HT-29 (cell line): ENCODE results near the gene ELAVL3. TPM values are rescaled to one million over a fixed set of nuclear protein-coding genes. Genes with fewer than 3 reads are reported as not detected.
"Not testable (repeated sequence)": the region's sequence is repeated elsewhere in the genome, so short reads cannot be mapped to it uniquely, and the experiment has no call there.

Source experiments
- DNase-seq: peaks from one replicate; pipeline ENCODE4 v3.0.0-alpha.2; 2015; ENCODE audit warnings: low spot score
- total RNA-seq: library from RNA; depleted of rRNA; stranded (reverse); fragments of >200 nt; shearing (Covaris generic); gene quantifications from 2 replicates; pipeline ENCODE4 v1.2.3, GENCODE V29; 2014

Gene ELAVL3
- total RNA-seq, 1 experiment from 2014 or later: not detected

- DNase-seq: no peak
Observed at GRCh38 chr19:11435833-11436313, 45.0 kb downstream of the ELAVL3 start.

DNA sequence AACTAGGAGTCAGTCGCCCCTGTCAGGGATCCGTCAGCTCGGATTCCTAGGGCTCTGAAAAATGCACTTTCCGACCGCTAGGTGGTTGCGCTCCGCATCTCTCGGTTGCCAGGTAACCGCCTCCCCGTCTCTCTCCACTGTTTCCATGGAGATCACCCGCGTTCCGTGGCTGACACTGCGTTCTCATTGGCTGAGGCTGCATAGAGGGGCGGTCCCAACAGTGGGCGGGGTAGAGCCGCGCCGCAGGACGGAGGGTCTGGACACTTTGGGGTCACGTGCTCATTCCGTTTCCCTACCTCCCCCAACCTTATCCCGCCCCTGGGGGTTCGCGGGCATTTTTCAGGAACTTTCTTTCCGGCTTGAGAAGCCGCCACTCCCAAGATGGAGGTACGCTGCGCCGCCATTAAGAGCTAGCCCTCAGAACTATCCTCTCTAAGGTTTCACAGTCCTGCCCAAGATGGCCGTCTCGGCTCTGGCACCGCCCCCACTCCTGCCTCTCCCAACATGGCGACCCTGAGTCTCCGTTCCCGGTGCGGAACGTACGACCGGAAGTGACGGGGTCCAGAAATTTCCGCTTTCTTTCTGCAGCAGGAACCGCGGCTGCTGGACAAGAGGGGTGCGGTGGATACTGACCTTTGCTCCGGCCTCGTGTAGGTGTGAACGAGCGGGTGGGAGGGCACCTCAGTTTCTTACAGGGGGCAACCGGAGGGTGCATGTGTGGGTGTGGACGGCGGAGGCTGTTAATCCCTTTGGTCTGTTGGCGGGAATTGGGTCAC, 45.6 kb downstream of the ELAVL3 start, which contains the start of the genes ODAD3 and PRKCSH:
Gene ODAD3, minus strand, starts transcription at position 65 of the 776 bp plus-strand sequence. CDS start 105 bp downstream, outside the sequence.
Gene PRKCSH, plus strand, starts transcription at position 579 of the 776 bp plus-strand sequence. CDS start 483 bp downstream, outside the sequence.
- peak; percentile 97 for DNase-seq

DNA sequence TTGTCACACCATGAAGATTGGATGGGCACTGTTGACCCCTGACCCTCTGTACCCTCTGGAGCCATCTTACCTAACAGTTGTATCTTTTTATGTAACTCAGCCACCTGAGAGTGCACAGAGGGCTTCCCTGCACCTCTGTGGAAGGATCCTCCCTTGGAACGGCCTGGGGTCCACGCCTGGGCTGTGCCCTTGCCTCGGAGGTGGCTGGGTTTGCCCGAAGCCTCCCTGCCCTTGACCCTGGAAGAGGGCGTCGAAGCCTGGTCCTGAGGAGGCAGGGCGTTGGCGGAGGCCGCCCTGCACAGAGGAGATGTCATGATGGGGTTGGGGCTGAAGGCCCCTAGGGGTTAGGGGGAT, 46.2 kb downstream of the ELAVL3 start:
- no peak for DNase-seq

DNA sequence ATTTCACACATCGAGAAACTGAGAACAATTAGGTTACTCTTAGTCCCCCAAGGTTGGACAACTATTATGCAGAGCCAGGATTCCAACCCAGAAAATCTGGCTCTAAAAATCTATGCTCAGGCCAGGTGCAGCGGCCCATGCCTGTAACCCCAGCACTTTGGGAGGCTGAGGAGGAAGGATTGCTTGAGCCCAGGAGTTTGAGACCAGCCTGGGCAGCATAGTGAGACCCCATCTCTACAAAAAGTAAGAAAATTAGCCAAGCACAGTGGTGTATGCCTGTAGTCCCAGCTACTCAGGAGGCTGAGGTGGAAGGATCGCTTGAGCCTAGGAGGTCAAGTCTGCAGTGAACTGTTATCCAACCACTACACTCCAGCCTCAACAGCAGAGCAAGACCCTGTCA, 47.3 kb downstream of the ELAVL3 start:
- not testable (repeated sequence) for DNase-seq

- no peak for DNase-seq
Observed at GRCh38 chr19:11426656-11427055, 54.2 kb downstream of the ELAVL3 start.

DNA sequence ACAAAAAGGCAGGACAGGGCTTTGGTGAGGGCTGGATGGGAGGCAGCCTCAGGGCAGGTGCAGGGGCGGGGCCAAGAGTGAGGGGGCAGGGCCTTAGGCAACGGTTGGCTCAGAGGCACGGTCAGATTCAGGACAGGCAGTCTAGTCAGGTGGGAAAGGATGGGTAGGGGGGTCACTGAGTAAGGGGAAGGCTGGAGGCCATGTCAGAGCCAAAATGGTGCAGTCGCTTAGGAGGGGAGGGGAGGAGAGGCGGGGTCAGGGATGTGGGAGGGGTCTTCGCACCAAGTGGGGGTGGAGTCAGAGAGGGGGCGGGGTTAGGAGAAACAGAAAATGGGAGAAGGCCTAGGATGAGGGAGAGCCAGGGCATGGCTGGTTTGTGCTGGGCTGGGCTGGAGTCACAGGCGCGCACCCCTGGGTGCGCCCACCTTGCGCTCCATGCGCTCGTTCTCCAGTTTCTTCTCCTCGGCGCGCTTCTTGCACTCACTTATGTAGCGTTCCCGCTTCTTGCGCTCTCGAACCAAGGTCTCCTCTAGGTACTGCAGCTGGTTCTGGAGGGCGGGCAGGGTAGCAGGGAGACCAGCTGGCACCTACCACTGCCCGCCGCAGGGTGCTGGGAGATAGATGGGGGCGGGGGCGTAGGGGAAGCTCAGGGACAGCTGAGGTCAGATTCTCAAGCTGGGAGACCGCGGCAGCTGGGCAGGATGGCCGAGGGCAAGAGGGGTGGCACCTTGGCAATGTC, 55.0 kb downstream of the ELAVL3 start:
- DNase-seq: no peak

DNA sequence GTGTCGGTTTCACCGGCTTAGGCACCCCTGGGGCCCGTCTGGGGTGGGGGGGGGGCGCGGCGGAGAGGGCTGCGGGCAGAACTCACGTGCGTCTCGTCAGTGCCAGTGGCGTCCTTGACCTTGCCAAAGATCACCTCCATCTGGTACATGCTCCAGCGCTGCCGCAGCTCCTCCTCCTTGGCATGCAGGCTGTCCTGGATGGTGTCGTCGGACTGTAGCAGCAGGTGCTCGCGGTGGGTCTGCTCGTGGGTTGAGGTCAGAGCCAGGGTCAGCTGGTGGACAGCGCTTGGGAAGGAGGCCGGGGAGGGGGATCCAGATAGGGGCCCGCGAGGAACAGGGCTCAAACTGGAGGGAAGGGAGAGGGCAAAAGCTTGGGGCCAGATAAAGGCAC, 57.1 kb downstream of the ELAVL3 start:
- no peak for DNase-seq

DNA sequence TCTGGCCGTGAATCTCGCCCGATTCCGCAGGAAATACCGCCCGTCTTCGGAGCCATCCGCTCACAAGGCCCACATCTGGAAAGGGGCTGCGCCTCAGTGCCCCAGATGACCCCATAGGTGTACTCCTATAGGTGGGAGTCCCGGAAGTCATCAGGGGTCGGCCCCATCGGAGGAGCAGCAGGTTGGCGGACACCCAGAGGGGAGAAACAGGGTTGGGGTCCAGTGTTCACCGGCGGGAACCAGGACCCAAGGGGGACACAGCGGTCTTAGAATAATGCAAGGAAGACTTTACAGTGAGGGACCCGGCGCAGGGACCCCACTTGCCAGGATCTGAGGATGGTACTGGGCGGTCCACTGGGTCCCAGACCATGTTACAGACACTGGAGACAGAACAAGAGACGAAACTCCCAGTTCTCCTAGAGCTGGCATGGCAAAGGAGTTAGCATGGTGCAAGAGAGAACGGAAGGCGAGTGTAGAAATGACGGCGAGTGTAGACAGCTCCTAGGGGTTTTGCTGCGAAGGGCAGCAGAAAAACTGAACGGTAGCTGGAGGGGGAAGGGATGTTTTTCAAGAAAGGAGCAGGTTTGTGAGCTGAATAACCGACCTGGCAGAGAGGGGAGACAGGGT, 57.6 kb downstream of the ELAVL3 start:
- no peak for DNase-seq

GRCh38 chr19:11422163-11423065, 58.4 kb downstream of the ELAVL3 start:
- peak; percentile 60 for DNase-seq

DNA sequence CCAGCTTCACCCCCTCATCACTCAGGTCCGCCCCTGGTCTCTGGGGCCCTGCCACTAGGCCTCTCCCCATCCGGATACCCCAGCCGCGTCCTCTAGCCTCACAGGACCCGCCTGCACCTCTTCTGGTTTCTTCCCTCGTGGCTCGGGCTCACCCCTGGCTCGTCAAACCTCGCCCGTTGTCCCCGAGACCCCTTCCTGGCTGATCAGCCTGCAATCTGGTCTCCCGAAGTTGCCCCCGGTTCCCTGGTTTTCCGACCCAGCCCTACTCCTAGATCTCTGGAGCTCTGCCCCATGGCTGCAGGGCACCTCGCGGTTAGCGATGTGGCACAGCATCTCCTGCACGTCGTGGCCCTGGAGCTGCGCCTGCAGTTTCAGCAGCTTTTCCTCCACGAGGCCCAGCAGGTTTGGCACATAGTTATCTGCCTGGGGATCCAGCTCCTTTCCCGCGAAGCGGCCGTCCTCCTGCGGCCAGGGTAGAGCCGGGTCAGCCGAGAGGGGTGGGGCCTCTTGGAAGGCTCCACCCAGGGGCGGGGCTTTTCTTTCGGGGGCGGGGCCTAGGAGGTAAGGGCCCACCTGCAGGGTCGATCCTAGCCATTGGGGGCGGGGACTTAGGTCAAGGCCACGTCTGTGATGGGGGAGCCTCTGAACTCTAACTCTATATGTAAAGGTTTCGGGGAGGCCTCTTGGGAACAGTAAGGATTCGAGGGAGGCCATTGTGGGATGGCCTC, 59.3 kb downstream of the ELAVL3 start:
- no peak for DNase-seq

DNA sequence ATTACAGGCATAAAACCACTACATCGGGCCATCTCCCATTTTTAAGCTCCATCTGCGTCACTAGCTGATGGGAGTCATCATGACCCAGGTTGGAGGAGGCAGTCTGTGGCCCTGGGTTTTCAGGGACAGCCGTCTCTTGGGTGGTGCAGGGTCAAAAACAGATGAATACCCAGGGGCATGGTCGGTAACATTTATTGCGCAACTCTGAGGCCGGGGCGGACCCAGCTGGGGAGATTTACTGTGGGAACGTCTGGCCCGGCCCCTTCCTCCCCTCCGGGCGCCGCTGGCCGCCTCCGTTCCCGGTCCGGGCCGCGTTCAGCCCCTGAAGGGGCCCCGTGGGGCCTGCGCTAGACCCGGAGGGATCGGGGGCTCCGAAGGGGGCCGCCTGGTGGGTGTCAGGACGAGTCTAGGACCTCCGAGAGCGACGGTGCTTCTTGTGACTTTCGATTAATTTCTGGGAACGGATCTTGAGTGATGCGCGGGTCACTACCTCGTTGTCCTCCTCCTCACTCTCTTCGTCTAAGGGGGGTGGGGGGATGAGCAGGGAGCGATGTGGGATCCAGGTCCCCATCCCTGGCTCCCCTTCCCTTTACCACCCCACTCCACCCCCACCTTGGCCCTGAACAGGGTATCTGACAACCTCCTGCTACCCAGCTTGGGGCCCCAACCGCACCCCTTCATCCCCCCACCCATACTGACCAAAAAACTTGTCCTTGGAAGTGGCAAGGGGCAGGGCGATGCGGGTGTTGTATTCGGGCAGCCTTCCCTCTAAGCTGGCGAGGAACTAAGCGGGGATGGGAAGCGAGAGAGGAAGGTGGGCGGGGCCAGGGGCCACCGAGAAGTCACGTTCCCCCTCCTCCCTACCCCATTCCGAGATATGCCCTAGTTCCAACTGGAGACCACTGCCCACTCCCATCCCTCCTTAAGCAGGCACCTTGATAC, 60.1 kb downstream of the ELAVL3 start:
- no peak for DNase-seq

GRCh38 chr19:11418549-11419506, 62.0 kb downstream of the ELAVL3 start, which contains the start of gene RGL3:
RGL3 (minus strand) TSS chr19:11419314; CDS start chr19:11419278, 36 bp downstream.
- DNase-seq: peak; percentile 50

DNA sequence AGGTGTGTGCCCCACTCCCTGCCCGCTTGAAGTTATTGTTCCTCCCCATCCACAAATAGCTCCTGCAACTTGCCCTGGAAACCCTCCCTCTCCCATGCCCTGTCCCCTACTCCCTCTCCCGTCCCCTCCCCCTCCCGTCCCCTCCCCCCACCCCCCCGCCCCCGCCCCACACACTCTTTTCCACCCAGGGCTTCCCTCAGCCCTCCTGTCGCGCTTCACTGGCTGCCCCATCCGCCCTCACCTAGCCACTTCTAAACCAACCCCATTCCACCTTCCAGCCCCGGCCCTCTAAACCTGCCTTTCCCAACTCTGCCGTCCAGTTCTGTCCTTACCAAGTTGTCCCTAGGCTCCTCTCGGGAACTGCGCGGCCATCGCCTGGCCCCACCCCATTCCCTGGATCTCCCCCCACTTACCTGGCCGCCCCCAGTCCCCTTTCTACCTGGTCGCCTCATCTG, 62.7 kb downstream of the ELAVL3 start:
- DNase-seq: no peak

GRCh38 chr19:11416346-11417052, 64.3 kb downstream of the ELAVL3 start:
- DNase-seq: no peak

DNA sequence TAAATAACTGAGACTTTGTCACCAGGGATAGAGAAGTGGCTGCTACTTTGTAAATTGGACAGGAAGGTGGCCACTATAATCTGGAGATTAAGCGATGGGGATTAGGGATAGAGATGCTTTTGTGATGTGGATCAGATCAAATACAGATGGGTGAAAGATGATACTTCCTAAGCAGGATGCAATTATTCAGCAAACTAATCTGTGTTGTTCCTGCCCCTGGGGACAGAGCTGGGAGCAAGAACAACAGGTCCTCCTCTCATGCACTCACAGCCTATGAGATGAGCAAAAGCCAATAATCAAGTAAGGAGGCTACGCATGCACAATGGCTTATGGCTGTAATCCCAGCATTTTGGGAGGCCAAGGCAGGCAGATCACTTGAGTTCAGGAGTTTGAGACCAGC, 66.3 kb downstream of the ELAVL3 start:
- DNase-seq: no peak

DNA sequence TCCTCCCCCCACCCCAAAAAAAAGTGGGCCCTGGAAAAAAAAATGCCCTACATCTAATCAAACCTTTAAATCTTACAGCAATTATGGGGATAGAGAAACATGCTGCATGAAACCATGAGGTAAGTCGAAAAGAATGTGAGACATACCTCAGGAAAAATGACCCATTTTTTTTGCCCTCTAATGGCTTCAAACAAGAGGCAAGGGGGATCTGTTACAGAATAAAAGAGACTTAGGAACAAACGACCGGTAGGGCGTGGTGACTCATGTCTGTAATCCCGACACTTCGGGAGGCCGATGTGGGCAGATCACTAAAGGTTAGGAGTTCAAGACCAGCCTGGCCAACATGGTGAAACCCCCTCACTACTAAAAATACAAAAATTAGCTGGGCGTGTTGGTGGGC, 70.2 kb downstream of the ELAVL3 start:
- no peak for DNase-seq

DNA sequence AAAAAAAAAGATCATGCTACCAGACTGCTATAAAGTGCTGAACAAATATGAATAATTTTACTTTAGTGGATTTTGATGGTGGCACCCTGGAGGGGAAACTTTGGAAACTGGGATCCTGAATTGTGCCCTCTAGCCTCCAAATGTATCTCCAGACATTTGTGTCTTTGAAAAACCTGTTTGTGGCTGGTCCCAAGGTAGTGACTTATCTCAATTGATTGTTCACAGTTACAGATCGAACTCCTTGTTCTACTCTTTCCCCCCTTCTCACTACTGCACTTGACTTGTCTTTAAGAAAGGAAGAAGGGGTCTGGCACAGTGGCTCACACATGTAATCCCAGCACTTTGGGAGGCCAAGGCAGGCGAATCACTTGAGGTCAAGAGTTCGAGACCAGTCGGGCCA, 72.3 kb downstream of the ELAVL3 start:
- DNase-seq: no peak
